ENCODE measurements around the gene FOXP1.

Gene FOXP1

GRCh38 chr3:71046791-71047190 is 536.7 kb downstream of the FOXP1 start:
- TF ChIP-seq CTCF (IDR thresholded peaks at IDR 0.05), result no peak
- H3K27ac ChIP-seq, result peak overlapping the region; percentile 0 to 50
- H3K36me3 ChIP-seq, result peaks cover 30 to 48% (median 44%) of the 10 kb centered on the region in 3 donors
- no peaks in the 10 kb centered on the region for H3K9me3 ChIP-seq
- intact Hi-C loops (cut with DNase I; ENCODE audit: low total_unique reads), result no loop called here
- H3K27me3 ChIP-seq, result no peaks in the 10 kb centered on the region
- DNase-seq, result no peak
- H3K4me1 ChIP-seq, result peaks cover 0 to 80% (median 37%) of the 10 kb centered on the region in 4 donors
- no peak overlapping the region for H3K4me3 ChIP-seq

- no peak for DNase-seq
- no peak for TF ChIP-seq CTCF (IDR thresholded peaks at IDR 0.05)
These were observed 537.6 kb downstream of the FOXP1 start for GRCh38 chr3:71045917-71046282.

GRCh38 chr3:71045212-71045916 is 538.2 kb downstream of the FOXP1 start:
- H3K36me3 ChIP-seq, result peaks cover 33 to 49% (median 41%) of the 10 kb centered on the region in 3 donors
- no peak overlapping the region for H3K4me3 ChIP-seq
- intact Hi-C loops (cut with DNase I; ENCODE audit: low total_unique reads), result no loop called here
- H3K27ac ChIP-seq, result peak overlapping the region in 1 of 2 donors; percentile 21
- TF ChIP-seq CTCF (IDR thresholded peaks at IDR 0.05), result no peak
- H3K27me3 ChIP-seq, result no peaks in the 10 kb centered on the region
- H3K4me1 ChIP-seq, result peaks cover 0 to 79% (median 35%) of the 10 kb centered on the region in 4 donors
- DNase-seq, result no peak
- H3K9me3 ChIP-seq, result no peaks in the 10 kb centered on the region

More at GRCh38 chr3:71045917-71046282, 537.6 kb downstream of the FOXP1 start:
- Histone ChIP-seq H3K9me3 (no peaks in the 10 kb centered on the region), H3K27ac (peak overlapping the region in 1 of 2 donors; percentile 21), H3K4me3 (no peak overlapping the region), H3K36me3 (peaks cover 28 to 46% (median 41%) of the 10 kb centered on the region in 3 donors), H3K4me1 (peaks cover 0 to 79% (median 34%) of the 10 kb centered on the region in 4 donors), H3K27me3 (no peaks in the 10 kb centered on the region)
- intact Hi-C loops (cut with DNase I; ENCODE audit: low total_unique reads), result no loop called here

GRCh38 chr3:71042759-71043158 is 540.8 kb downstream of the FOXP1 start:
- TF ChIP-seq CTCF (IDR thresholded peaks at IDR 0.05), result no peak
- Histone ChIP-seq H3K4me3 (no peak overlapping the region), H3K27ac (no peak overlapping the region), H3K4me1 (peaks cover 0 to 77% (median 35%) of the 10 kb centered on the region in 4 donors), H3K36me3 (peaks cover 51 to 64% (median 53%) of the 10 kb centered on the region in 3 donors), H3K27me3 (no peaks in the 10 kb centered on the region), H3K9me3 (no peaks in the 10 kb centered on the region)
- intact Hi-C loops (cut with DNase I; ENCODE audit: low total_unique reads), result no loop called here
- no peak for DNase-seq

GRCh38 chr3:71041371-71041770 is 542.2 kb downstream of the FOXP1 start:
- intact Hi-C loops (cut with DNase I; ENCODE audit: low total_unique reads), result no loop called here
- no peak overlapping the region for H3K4me3 ChIP-seq
- peak overlapping the region; percentile 36 for H3K27ac ChIP-seq
- DNase-seq, result no peak
- H3K36me3 ChIP-seq, result peaks cover 49 to 67% (median 53%) of the 10 kb centered on the region in 3 donors
- no peak for TF ChIP-seq CTCF (IDR thresholded peaks at IDR 0.05)
- peaks cover 0 to 77% (median 27%) of the 10 kb centered on the region in 4 donors for H3K4me1 ChIP-seq
- H3K9me3 ChIP-seq, result no peaks in the 10 kb centered on the region
- no peaks in the 10 kb centered on the region for H3K27me3 ChIP-seq

Data from tibial artery (tissue), 4 donors.